Posterior vena cava (tissue), 2 donors: ENCODE data around the gene CELA2B. TPM values are rescaled to one million over a fixed set of nuclear protein-coding genes. Genes with fewer than 3 reads are reported as not detected.
"Not testable (repeated sequence)": the region's sequence is repeated elsewhere in the genome, so short reads cannot be mapped to it uniquely, and the experiment has no call there.

Experiments
- DNase-seq: peaks from one replicate; pipeline ENCODE4 v3.0.0-alpha.2; 2020; ENCODE audit warnings: low spot score
- intact Hi-C, 2 donors: fragments of 100-400 bp; cut with DNase I; formaldehyde crosslinking; loops; one replicate each; pipeline versions ENCODE4 v1.14.1 to v1.14.2; 2022 to 2023
- total RNA-seq, 2 donors: library from RNA; stranded (reverse); fragmentation: NEBNext Ultra II Directional; extraction: Animal tissue kit (Norgen Biotek cat#: 25700); gene quantifications; one replicate each; pipeline ENCODE4 v1.2.1, GENCODE V29; 2021
- donor health status: DM: yes; HTN: yes; CAD: no.
- donor health status: DM: yes; HTN: yes; CAD: no.

The CELA2B gene
- total RNA-seq, 2 donors from 2014 or later, result 0.33 TPM; not detected in 1

DNA sequence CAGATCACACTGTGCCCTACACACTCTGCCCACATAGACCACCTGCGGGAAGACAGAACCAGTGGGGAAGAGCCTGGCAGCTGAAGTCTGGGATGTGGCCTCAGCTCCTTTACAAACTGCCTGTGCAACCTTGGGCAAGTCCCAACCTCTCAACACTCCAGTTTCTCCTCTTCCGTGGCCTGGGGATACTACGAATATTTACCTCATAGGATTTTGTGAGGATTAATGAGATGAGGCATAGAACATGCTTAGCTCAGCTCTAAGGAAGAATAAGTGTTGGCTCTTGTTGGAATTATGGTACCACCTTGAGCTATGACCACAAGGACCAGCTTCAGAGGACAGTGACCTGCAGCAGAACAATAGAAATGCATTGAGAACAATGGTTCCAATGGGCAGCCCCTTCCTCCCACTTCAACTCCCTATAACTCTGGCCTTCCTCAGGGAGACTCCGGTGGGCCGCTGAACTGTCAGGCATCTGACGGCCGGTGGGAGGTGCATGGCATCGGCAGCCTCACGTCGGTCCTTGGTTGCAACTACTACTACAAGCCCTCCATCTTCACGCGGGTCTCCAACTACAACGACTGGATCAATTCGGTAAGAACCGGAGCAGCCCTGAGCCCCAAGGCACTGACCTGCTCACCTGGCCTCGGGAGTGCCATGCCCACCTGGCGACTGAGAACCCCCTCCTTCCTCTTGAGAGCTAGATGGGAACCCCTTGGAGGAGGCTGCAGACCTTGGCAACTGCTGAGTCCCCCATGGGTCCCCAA lies 11.1 kb downstream of the CELA2B start:
- DNase-seq, intact Hi-C loops: not testable (repeated sequence)

- DNase-seq, result no peak
- intact Hi-C loops, result no loop called here
Measured at GRCh38 chr1:15488371-15488770, 12.5 kb downstream of the CELA2B start.

- intact Hi-C loops, result no loop called here
- DNase-seq, result no peak
Measured at GRCh38 chr1:15489052-15489736, 13.3 kb downstream of the CELA2B start.

DNA sequence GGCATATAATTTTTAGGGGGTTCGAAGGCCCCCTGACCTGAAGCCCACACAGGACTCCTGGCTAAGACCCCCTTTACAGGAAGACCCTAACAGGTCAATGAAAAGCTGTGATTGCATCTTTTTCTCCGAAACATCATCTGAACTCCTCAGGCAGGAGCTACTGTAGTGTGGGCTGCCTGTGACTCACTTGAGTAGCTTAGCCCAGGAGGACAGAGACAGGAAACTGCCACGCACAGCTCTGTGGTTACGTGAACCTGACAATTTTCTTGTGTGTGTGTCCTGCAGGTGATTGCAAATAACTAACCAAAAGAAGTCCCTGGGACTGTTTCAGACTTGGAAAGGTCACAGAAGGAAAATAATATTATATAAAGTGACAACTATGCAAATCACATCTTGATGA lies 15.1 kb downstream of the CELA2B start:
- intact Hi-C loops, DNase-seq: not testable (repeated sequence)

GRCh38 chr1:15492596-15492995 lies 16.7 kb downstream of the CELA2B start:
- DNase-seq, result no peak
- intact Hi-C loops, result no loop called here

DNA sequence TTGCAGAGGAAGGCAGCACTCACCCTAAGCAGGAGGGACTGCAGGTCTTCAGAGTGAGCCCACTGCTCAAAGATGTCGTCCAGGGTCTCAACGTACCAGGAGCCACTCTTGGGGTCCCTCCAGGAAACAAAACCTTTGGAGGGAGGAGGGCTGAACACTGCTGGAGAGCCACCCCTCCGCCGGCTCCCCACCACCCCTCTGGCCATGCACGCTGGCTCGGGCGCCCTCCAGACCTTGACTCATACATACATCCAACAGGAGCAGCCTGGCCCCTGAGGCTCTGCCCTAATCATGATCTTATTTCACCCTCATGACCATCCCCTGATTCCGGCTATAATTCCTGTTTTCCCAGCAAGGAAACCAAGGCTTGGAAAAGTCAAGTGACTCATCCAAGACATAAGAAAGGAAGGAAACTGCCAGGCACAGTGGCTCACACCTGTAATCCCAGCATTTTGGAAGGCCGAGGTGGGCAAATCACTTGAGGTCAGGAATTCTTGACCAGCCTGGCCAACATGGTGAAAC lies 18.0 kb downstream of the CELA2B start:
- DNase-seq, result no peak
- intact Hi-C loops, result no loop called here

DNA sequence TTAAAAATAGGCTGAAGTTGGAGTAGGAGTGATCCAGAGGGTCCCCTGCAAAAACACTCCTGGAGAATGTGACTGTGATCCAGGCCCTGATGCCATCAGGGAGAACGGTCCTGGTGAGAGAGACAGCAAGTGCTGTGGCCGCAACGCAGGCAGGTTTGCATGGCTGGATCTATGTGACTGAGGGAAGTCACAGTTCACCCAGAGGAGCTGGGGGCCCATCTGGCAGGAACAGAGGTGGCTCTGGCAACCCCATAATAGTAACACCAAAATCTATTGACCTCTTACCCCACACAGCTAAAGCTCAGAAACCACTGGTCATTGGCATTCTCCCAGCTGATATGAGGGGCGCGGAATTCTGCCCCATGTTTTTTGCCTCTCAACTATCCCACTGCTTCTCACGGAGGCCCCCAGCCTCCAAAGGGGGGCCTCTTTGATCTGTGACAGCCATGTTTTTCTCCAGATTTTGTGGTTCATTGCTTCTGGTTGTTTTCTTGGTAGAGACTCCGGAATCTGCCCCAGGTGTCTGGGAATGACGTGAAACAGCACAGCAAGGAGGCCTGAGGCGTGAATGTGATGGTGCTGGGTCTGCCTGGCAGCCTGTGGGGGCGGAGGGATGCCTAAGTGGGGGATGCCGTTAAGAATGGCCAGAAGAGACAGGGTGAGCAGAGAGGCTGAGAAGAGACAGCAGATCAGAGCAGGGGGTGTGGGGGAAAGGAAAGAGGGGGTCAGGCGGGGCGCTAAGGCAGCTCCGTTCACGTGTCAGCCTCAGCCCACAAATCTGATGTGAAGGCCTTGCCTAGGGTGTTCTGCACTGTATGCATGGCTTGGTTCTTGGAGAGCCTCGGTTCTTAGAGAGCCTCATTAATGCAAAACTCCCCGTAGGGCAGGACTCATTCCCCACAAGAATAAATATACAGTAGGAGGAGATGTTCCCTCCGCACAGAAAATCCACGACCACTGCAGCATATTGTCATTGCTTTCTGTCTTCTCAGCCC lies 24.6 kb downstream of the CELA2B start:
- intact Hi-C loops, result no loop called here
- DNase-seq, result peak; percentile 45

DNA sequence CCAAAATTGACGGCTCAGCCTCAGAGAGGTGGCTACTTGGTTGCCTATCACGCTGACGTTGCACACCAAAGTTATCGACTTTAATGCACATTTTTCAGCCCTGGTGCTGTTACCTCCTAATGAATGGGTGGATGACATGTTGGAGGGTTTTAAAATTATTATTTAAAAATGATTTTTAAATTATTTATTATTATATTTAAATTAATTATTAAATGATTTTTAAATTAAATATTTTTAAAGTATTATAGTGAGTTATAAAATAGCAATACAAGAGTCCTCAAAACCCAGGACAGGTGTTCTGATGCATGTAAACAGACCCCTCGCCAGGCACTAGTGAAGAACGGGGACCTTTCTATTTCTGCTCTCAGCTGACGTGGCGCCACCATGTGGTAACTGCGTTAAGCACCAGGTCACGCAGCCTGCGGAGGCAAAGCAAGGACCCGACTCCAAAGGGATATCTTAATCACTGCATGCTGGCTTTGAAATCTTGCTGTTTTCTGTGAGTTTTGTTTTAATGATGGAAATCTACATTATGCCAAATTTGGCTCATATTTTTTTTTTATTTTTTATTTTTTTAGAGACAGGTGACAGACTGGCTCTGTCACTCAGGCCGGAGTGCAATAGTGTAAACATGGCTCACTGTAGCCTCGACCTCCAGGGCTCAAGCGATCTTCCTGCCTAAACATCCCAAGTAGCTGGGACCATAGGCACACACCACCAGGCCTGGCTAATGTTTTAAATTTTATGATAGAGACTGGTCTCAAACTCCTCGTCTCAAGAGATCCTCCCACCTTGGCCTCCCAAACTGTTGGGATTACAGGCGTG lies 25.5 kb downstream of the CELA2B start:
- peak; percentile 80 for DNase-seq
- intact Hi-C loops, result no loop called here

- DNase-seq, result peak; percentile 51
- intact Hi-C loops, result no loop called here
Measured at GRCh38 chr1:15504436-15504835, 28.5 kb downstream of the CELA2B start.

GRCh38 chr1:15506831-15507230 lies 30.9 kb downstream of the CELA2B start:
- intact Hi-C loops, result no loop called here
- no peak for DNase-seq

DNA sequence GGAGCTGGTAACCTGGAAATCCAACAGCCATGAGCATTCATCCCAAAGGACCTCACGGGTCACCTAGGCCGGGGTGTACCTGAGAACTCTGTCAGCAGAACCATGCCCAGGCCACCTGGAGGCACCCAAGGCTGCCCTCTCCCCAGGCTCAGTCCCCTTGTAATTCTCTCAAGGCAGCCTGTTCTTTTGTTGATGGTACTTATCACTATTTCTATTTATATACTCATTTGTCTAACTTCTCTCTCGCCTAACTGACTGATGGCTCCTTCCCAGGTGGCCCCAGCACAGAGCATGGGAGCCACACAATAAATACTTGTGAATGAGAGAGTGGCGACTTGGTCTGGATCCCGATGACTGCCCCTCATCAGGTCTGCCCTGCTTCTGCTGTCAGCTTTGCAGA lies 31.4 kb downstream of the CELA2B start:
- intact Hi-C loops, result no loop called here
- no peak for DNase-seq

DNA sequence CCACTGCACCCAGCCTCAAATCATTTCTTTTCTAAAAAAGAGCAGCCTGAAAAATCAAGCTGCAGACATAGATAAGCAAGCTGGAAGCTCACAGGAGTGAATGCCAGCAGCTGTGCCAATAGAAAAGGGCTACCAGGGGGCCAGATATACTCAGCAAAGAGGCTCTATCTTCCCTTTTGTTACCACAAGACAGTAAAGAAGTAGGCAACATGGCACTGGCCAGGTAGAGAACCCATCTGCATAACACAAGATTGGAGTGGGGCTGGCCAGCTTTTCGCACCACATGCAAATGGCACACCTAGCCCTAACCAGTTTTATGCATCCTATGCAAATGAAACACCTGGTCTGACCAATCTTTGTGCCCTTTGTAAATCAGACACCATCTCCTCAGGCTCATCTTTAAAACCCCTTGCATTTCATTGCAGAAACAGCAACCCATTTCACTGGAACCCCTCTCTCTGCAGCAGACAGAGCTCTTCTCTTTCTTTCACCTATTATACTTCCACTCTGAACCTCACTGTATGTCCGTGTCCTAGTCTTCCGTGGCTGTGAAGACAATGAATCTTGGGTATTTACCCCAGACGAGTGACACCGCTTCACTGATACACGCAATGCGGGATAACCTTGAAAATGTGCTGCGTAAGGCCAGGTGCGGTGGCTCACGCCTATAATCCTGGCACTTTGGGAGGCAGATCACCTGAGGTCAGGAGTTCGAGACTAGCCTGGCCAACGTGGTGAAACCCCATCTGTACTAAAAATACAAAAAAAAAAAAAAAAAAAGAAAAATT lies 33.0 kb downstream of the CELA2B start:
- DNase-seq, result no peak
- intact Hi-C loops, result no loop called here

GRCh38 chr1:15509586-15509985 lies 33.7 kb downstream of the CELA2B start:
- intact Hi-C loops, result no loop called here
- no peak for DNase-seq

DNA sequence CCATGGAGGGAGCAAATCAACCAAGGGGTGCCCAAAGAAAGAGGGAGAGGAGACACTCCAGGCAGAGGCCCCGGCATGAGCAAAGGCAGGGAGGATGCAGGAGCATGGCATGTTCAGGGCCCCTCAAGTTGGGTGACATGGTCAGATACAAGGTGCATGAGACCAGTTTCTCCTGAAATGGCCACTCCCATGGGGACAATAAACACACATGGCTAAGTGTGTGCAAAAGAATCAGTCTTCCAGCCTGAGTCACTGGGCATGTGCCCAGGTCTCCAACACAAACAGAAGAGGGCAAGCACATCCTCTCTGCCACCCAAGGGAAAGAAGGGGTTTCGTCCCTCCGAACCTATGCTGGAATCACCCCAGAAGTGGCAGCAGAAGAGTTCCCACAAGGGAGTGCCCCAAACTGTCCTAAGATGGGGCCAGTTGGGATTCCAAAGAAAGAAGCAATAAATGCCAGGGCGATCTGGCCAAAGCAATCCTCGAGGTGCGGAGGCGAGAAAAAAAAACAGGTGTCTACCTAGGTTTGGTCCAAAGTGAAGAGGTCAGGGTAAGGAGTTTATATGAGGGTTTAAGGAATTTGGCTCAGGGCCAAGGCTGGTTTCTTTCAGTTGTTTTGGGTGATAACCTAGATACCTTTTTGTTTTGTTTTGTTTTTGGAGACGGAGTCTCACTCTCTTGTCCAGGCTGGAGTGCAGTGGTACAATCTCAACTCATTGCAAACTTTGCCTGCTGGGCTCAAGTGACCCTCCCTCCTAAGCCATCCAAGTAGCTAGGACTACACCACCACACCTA lies 34.9 kb downstream of the CELA2B start:
- DNase-seq, result no peak
- intact Hi-C loops, result no loop called here

DNA sequence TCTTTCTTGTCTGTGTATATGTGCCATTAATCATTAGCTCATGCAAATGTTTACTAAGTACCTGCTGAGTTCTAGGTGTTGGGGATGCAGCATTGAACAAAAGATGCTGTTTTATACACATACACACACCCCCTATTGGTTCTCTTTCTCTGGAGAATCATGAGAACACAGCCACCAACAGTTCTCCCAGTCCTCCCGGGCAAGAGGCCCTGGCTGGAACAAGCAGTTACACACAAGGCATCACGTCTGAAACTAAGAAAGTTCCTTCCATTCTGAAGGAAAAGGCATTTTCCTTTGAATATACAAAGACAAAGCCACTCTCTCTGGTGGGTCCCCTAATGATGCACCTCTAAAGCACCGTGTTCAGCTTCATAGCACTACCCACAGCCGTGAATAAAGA lies 37.3 kb downstream of the CELA2B start:
- intact Hi-C loops, result no loop called here
- no peak for DNase-seq

DNA sequence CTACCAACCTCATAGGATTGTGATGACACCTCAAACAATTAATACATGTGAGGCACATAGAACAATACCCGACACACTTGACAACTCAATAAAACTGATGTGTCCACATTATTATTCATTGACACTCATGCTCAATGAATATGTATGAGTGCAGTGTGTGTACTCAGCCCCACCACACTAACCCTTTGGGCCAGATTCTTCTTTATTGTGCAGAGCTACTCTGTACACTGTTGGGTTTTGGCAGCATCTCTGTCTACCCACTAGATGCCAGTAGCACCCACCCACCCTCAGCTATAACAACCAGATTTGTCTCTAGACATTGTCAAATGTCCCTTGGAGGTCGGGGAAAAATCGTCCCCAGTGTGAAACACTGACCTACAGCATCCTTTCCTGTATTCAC lies 38.0 kb downstream of the CELA2B start:
- intact Hi-C loops, result no loop called here
- DNase-seq, result no peak

GRCh38 chr1:15514557-15514956 lies 38.7 kb downstream of the CELA2B start:
- DNase-seq, intact Hi-C loops: not testable (repeated sequence)
